Parathyroid adenoma (tissue), 2 donors: ENCODE data around the gene CEP72.

ENCODE experiments used
- H2AFZ ChIP-seq: fragments of 300-600 bp; sonication (generic); one replicate; pipeline ENCODE4 v1.7.0; 2017; ENCODE audit warnings: antibody characterized with exemption, mild to moderate bottlenecking
- H3K27ac ChIP-seq: fragments of 300-600 bp; sonication (generic); one replicate; pipeline ENCODE4 v1.7.0; 2017
- H3K27me3 ChIP-seq: fragments of 300-600 bp; sonication (generic); one replicate; pipeline ENCODE4 v1.7.0; 2017; ENCODE audit warnings: low read length; ENCODE audit not compliant: control insufficient read depth, insufficient read depth
- H3K36me3 ChIP-seq: fragments of 300-600 bp; sonication (generic); one replicate; pipeline ENCODE4 v1.7.0; 2017; ENCODE audit warnings: low read length; ENCODE audit not compliant: control insufficient read depth, insufficient read depth
- H3K4me1 ChIP-seq: fragments of 300-600 bp; sonication (generic); one replicate; pipeline ENCODE4 v1.7.0; 2017; ENCODE audit warnings: control low read depth
- H3K4me2 ChIP-seq: fragments of 300-600 bp; sonication (generic); one replicate; pipeline ENCODE4 v1.7.0; 2017; ENCODE audit warnings: low read length
- H3K4me3 ChIP-seq: fragments of 300-600 bp; sonication (generic); one replicate; pipeline ENCODE4 v1.7.0; 2017; ENCODE audit warnings: low read depth, low read length
- H3K79me2 ChIP-seq: fragments of 300-600 bp; sonication (generic); one replicate; pipeline ENCODE4 v1.7.0; 2017; ENCODE audit warnings: control low read depth
- H3K9ac ChIP-seq: fragments of 300-600 bp; sonication (generic); one replicate; pipeline ENCODE4 v1.7.0; 2017; ENCODE audit warnings: mild to moderate bottlenecking
- H3K9me3 ChIP-seq: fragments of 300-600 bp; sonication (generic); one replicate; pipeline ENCODE4 v1.7.0; 2017; ENCODE audit warnings: low read length; ENCODE audit not compliant: control insufficient read depth
- TF ChIP-seq, protein P1 (sequence below): fragments of 300-600 bp; sonication (generic); IDR thresholded peaks from one replicate; pipeline ENCODE4 v1.7.0; 2017; ENCODE audit warnings: antibody characterized with exemption, mild to moderate bottlenecking
- donor health status: primary hyperparathyroidism.

Gene CEP72

DNA sequence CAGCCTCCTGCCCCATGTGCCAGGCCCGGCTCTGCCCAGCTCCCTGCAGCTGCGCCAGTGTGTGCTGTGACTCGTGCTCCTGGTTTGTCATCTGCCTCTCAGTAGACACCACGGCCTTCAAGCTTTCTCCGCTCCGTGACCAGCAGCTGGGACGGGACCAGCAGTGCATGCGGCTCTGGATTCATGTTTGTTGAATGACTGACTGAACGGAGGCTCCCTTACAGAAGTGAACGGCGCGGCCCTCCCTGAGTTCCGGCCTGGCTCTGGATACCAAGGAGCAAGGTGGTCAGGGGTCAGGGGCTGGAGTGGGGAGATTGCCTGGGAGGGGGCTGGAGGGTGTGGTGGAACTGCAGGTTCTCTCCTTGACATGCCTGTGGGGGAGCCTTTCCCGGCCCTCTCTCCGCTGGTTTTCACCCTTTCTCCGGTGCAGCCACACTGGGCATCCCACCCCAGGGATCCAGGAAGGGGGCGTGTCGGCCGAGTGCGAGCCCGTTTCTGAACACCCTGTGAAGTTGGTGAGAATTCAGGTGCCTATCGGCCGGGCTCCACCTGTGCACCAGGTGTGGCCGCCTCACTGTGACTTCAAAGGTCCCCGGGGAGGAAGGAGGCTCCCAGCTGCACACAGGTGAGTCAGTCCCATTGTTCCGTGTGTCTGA lies 11.1 kb upstream of the CEP72 start:
- H3K9ac ChIP-seq: no peak overlapping the region
- no peaks in the 10 kb centered on the region for H3K79me2 ChIP-seq
- no peak overlapping the region for H3K4me2 ChIP-seq
- no peaks in the 10 kb centered on the region for H3K36me3 ChIP-seq
- H3K27ac ChIP-seq: no peak overlapping the region
- H3K4me1 ChIP-seq: no peaks in the 10 kb centered on the region
- no peak overlapping the region for H3K4me3 ChIP-seq
- H3K27me3 ChIP-seq: no peaks in the 10 kb centered on the region
- H2AFZ ChIP-seq: no peak overlapping the region
- H3K9me3 ChIP-seq: no peaks in the 10 kb centered on the region
- TF ChIP-seq, protein P1, sequence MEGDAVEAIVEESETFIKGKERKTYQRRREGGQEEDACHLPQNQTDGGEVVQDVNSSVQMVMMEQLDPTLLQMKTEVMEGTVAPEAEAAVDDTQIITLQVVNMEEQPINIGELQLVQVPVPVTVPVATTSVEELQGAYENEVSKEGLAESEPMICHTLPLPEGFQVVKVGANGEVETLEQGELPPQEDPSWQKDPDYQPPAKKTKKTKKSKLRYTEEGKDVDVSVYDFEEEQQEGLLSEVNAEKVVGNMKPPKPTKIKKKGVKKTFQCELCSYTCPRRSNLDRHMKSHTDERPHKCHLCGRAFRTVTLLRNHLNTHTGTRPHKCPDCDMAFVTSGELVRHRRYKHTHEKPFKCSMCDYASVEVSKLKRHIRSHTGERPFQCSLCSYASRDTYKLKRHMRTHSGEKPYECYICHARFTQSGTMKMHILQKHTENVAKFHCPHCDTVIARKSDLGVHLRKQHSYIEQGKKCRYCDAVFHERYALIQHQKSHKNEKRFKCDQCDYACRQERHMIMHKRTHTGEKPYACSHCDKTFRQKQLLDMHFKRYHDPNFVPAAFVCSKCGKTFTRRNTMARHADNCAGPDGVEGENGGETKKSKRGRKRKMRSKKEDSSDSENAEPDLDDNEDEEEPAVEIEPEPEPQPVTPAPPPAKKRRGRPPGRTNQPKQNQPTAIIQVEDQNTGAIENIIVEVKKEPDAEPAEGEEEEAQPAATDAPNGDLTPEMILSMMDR: no peak

DNA sequence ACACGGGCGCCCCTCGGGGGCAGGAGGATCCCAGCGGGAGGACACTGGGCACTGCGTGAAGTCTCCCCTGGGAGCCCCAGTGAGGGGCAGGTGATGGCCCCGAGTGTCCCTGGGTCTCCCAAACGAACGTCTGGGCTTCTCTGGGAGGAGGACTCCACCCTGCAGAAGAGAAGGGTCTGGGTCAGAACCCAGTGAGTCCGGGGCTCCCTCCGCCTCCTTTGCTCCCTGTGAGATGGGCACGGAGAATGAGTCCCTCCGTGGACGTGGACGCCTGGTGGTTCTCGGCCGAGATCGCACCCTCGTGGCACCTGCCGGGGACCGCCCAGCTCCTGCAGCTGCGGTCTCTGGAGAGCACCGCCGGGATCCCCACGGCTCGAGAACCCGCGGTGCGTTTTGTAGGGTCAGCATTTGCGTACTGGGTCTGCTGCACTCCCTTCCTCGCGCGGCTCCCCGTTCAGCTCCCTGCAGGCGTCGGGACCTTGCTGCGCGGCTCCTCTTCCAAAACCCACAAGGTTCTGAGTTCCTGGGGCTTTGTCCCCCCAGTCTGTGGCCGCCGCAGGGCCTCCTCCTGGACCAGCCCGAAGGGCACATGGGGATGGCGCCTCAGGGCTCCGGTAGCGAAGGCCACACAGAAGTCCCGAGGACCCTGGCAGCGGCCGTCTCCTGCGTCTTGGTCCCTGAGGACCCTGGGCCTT lies 10.2 kb upstream of the CEP72 start:
- no peaks in the 10 kb centered on the region for H3K9me3 ChIP-seq

DNA sequence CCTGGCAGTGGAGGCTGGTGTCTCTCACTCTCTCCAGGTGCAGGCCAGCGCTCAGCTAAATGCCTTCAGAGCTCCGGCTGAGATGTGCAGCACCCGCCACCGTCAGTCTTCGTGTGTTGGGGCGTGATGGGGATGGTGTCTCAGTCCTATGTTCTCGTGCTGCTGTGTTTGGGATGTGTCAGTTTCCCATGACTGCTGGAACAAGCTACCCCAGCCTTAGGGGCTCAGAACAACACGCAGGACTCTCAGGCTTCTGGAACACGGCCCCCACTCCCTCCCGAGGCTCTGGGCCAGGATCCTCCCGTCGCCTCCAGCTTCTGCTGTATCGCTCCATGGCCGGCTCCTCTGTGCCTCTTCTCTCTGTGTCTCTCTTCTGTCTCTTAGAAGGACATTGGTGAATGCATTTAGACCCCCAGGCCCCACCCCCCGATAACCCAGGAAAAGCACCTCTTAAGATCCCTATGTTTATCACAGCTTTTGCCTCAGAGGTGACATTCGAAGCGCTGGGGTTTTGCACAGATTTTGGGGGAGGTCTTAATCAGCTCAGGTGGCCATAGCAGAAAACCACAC lies 9.6 kb upstream of the CEP72 start:
- no peak overlapping the region for H3K9ac ChIP-seq
- H3K4me2 ChIP-seq: no peak overlapping the region
- no peaks in the 10 kb centered on the region for H3K9me3 ChIP-seq
- TF ChIP-seq, protein P1: no peak
- H2AFZ ChIP-seq: no peak overlapping the region
- H3K27me3 ChIP-seq: no peaks in the 10 kb centered on the region
- H3K36me3 ChIP-seq: no peaks in the 10 kb centered on the region
- no peaks in the 10 kb centered on the region for H3K79me2 ChIP-seq
- no peaks in the 10 kb centered on the region for H3K4me1 ChIP-seq
- H3K4me3 ChIP-seq: no peak overlapping the region
- no peak overlapping the region for H3K27ac ChIP-seq

More for the DNA sequence above, 10.2 kb upstream of the CEP72 start:
- no peak overlapping the region for H3K4me2 ChIP-seq
- no peaks in the 10 kb centered on the region for H3K79me2 ChIP-seq
- H3K36me3 ChIP-seq: no peaks in the 10 kb centered on the region
- no peak overlapping the region for H2AFZ ChIP-seq
- H3K4me3 ChIP-seq: no peak overlapping the region
- H3K9ac ChIP-seq: no peak overlapping the region
- H3K27me3 ChIP-seq: no peaks in the 10 kb centered on the region
- no peak overlapping the region for H3K27ac ChIP-seq
- TF ChIP-seq, protein P1: no peak
- H3K4me1 ChIP-seq: no peaks in the 10 kb centered on the region

DNA sequence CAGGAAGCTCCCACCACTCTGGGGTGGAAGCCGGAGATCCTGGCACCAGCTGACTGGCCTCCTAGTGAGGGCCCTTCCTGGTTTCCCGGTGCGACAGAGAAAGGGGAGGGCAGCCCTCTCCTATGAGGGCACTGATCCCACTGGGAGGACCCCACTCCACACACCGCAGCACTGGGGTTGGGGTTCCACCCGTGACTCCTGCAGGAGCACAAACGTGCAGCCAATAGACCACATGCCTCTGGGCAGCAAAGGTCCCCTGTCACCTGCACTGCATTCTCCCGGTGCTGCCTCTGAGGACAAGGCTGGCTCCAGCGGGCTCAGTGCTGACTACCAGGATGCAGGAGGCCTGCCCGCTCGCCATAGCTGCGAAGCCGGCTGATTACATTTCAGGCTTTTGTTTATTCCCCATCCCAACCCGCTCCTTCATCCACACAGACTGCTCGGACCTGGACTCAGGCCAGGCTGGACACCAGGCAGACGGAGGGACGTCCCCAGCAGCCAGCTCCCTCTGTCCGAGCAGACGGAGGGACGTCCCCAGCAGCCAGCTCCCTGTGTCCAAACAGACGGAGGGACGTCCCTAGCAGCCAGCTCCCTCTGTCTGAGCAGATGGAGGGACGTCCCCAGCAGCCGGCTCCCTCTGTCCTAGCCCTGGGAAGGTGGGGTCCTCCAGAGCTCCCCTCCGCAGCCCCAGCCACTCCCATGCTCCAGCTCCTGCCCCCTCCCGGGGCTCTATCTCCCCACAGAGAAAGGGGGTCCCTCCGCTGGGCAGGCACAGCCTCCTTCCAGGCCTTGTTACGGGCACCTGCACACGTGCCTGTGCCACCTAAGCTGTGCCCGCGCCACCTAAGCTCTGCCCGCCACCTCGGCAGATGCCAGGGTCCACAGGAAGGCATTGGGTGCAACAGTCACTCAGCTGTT lies 8.8 kb upstream of the CEP72 start:
- Histone ChIP-seq H3K4me1 (no peaks in the 10 kb centered on the region), H3K27me3 (no peaks in the 10 kb centered on the region)

More for the DNA sequence above, 8.8 kb upstream of the CEP72 start:
- Histone ChIP-seq H3K9me3 (no peaks in the 10 kb centered on the region), H3K79me2 (no peaks in the 10 kb centered on the region), H3K36me3 (no peaks in the 10 kb centered on the region), H2AFZ (no peak overlapping the region), H3K4me3 (no peak overlapping the region), H3K27ac (no peak overlapping the region), H3K4me2 (no peak overlapping the region), H3K9ac (no peak overlapping the region)
- TF ChIP-seq, protein P1: no peak
